DMS79 treated with DMSO at 0.1 percent for 48 hours (cell line): Measurements from ENCODE around the gene SPAG16.
"Not testable (repeated sequence)": the region's sequence is repeated elsewhere in the genome, so short reads cannot be mapped to it uniquely, and the experiment has no call there.

Experiments
- DNase-seq: peaks from one replicate; lab custom pipeline; 2025; lab: John Stamatoyannopoulos, UW

The SPAG16 gene

GRCh38 chr2:213834746-213835145 lies 550.5 kb downstream of the SPAG16 start:
- no peak for DNase-seq

DNA sequence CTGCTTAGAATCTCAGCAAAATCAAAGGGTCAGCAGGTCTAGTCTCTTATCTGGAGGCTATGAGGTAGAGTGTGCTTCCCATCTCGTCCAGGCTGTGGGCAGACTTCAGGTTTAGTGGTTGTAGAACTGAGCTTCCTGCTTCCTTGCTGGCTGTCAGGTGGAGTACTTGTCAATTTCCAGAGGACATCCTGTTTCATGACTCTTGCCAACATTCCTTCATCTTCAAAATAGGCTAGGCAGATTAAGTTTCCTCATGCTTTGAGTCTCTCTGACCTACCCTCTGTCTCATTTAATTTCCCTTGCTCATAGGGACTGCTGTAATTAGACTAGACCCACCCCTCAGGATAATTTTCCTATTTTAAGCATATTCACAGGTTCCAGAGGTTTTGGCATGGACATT lies 562.6 kb downstream of the SPAG16 start:
- DNase-seq = no peak

GRCh38 chr2:213847316-213847715 lies 563.1 kb downstream of the SPAG16 start:
- DNase-seq = no peak

DNA sequence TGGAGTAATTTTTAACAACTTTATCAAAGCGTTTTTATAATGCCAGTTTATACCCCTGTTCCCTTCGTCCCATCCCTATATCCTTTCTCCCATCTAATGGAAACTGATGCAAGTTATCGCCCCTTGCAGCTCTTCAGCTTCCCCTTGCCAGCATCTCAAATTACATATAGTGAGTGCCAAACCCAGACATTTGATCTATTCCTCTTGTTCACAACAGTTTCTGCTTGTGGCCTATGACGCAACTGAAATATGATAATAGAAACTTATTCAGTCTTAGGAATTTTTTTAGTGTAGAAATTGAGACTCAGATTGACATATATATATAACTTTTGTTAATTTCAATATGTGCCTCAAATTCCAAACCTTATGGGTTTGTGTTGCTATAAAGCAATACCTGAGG lies 564.4 kb downstream of the SPAG16 start:
- DNase-seq = no peak

DNA sequence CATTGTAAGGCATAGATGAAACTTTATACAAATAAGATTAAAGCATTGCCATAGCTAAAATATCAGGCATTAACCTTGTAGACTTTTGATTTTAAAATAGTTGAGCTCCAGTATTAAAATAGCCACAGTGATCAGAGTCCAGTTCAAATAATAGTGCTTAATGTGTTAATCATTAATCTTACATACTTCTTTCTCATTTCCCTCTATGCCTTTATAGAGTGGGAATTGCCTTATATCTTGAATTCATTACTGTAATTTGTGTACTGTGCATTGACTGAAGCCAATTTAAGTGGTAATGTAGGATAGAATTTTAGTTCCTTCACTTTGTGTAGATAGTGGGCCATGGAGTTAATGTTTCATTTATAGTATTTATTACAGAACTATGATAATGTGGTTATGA lies 577.4 kb downstream of the SPAG16 start:
- no peak for DNase-seq

DNA sequence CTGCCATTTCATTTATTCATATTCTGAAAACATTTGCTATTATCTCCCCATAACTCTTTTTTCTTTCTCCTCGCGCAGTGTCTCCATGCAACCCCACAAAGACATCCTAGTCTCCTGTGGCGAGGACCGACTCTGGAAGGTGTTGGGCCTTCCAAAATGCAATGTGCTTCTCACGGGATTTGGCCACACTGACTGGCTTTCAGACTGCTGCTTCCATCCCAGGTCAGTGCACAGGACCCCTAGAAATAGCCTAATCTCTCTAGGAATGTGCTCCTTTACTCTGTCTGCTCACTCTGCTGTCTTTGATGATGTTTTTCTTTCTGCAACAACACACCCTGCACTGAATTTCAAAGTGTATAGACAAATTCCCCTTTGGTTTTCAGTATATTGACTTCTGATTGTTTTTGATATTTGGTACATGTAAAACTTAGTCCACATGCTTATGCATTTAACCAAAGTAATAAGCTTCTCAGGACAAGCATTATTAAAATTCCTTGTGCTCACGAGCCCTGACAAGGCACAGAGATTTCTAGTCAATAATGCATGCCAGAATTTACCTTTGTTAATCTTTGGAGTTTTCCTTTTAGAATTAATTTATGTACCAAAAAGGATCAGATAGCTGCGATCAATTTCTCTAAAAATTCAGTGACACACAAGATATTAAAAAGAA lies 578.3 kb downstream of the SPAG16 start:
- no peak for DNase-seq

DNA sequence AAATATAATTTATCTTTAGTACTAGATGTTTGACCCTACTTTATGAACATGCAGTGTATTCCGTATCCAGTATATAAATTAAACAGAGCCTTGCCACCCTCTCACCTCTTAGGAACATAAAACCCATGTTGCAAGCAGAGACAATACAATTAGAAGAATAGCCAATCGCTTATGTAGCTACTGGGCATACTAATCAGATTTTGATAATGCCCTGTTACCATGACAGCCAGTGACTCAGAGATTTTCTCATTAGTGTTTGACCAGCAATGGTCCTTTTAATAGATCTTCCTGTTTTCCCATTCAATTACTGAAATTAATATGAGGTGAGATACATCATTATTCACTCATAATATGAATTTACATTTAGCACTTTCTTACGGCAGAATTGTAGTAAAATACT lies 579.3 kb downstream of the SPAG16 start:
- no peak for DNase-seq

GRCh38 chr2:213868526-213868925 lies 584.3 kb downstream of the SPAG16 start:
- no peak for DNase-seq

GRCh38 chr2:213885485-213885884 lies 601.2 kb downstream of the SPAG16 start:
- no peak for DNase-seq

GRCh38 chr2:213914510-213914909 lies 630.2 kb downstream of the SPAG16 start:
- no peak for DNase-seq

DNA sequence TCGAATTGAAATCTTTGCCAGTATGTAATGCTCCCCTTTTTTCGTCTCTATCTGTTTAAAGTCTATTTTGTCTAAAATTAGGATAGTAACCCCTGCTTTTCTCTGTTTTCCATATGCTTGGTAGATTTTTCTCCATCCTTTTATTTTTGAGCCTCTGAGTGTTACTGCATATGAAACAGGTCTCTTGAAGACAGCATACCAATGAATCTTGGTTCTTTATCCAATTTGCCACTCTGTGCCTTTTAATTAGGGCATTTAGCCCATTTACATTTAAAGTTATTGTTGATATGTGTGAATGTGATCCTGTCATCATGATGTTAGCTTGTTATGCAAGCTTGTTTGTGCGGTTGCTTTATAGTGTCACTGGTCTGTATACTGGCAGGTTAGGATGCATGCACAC lies 635.8 kb downstream of the SPAG16 start:
- DNase-seq = no peak

DNA sequence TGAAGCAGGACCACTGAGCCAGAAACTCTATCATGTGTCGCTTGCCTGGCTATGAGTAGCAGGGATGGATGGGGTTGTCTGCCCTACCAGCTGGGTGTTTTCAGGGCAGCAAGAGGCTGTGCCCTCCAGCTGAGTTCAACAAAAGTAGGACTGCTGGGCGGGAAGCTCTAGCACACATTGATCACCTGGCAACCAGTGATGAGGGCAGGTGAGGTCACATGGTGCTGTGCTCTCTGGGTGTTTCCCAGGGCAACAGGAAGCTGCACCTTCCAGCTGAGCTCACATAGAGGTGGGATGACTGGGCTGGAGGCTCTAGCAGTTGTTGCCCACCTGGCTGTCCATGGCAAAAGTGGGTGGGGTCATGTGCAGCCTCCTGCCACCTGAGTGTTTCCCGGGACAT lies 639.3 kb downstream of the SPAG16 start:
- DNase-seq = no peak

DNA sequence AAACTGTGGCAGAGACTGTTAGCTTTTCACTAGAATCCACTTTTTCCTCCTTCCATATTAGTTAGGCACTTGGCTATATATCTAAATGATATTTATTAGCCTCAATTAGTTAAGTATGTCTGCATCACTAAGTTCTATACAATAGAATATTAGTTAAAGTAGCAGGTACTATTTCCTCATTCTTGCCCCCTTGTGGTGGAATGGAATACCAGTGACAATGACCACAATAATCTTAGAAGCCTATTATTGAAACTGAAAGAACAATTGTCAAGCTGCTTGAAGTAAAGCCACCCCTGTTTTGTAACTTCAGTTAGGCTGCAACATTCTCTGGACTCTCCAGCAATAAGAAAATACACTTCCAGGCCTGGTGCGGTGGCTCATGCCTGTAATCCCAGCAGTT lies 650.3 kb downstream of the SPAG16 start:
- no peak for DNase-seq

- no peak for DNase-seq
These were observed 673.8 kb downstream of the SPAG16 start for GRCh38 chr2:213958086-213958485.

GRCh38 chr2:213959589-213959988 lies 675.3 kb downstream of the SPAG16 start:
- no peak for DNase-seq

GRCh38 chr2:213971536-213971935 lies 687.3 kb downstream of the SPAG16 start:
- no peak for DNase-seq

- no peak for DNase-seq
These were observed 696.6 kb downstream of the SPAG16 start for GRCh38 chr2:213980883-213981282.

DNA sequence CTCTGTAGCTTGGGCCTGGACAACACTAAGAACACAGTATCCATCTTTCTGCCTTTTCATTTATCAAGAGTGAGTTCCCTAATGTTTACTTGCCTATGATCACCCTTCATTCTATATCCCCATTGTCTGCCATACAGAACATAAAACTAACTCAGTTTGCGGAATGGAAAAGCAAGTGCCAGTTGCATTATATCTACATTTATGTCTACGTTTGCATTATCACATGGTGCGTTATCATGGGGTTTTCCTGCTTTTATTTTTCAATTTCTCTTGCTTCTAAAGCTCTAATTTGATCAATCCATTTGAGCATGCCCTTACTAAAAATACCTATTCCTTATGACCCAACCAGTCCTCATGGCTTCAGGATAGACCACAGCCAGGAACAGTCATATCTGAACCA lies 704.9 kb downstream of the SPAG16 start:
- no peak for DNase-seq

GRCh38 chr2:213991453-213992108 lies 707.3 kb downstream of the SPAG16 start:
- DNase-seq = no peak

GRCh38 chr2:213995400-213996105 lies 711.3 kb downstream of the SPAG16 start:
- no peak for DNase-seq

DNA sequence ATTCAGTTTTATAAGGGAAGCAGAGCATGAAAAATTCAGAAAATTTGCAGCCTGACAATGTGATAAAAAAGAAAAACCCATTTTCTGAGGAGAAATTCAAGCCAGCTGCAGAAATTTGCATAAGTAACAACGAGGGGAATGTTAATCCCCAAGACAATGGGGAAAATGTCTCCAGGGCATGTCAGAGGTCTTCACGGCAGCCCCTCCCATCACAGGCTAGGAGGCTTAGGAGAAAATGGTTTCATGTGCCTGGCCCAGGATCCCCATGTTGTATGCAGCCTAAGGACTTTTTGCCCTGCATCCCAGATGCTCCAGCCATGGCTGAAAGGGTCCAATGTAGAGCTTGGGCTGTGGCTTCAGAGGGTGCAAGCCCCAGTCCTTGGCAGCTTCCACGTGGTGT lies 714.7 kb downstream of the SPAG16 start:
- not testable (repeated sequence) for DNase-seq

GRCh38 chr2:214004463-214004862 lies 720.2 kb downstream of the SPAG16 start:
- no peak for DNase-seq

- DNase-seq = no peak
These were observed 721.1 kb downstream of the SPAG16 start for GRCh38 chr2:214005337-214005736.
